HepG2 (cell line): ENCODE results near the gene HPCAL4. TPM values are rescaled to one million over a fixed set of nuclear protein-coding genes. Genes with fewer than 3 reads are reported as not detected.

ENCODE experiments used
- ATAC-seq: fragments of 200-7000 bp; cut with Tn5 transposase; 3 replicates; pipeline ENCODE4 v1.9.1; 2020; ENCODE audit warnings: mild to moderate bottlenecking, moderate library complexity
- BruUV-seq: library from RNA; stranded (reverse); fragments of 400-500 nt; replicated peaks from 2 replicates; lab custom pipeline; 2021; lab: Mats Ljungman, UMichigan
- CTCF ChIA-PET: fragments of 300-600 bp; formaldehyde crosslinking; extraction: SDS; loops from one replicate; lab custom pipeline; 2021; ENCODE audit warnings: low total read pairs, inconsistent platforms, low intra/inter-chr PET ratio; lab: Yijun Ruan, JAX
- POLR2A ChIA-PET: fragments of 350-600 bp; sonication (Branson Sonifier 250); formaldehyde crosslinking; loops from one replicate; lab custom pipeline; 2020; ENCODE audit warnings: antibody characterized with exemption, inconsistent platforms; lab: Yijun Ruan, JAX
- DNase-seq: peaks from one replicate; pipeline ENCODE4 v3.0.0-alpha.2; 2015; ENCODE audit warnings: low spot score
- FAIRE-seq: peaks from 3 replicates; lab custom pipeline; 2011; peaks lifted over from hg19 to GRCh38; lab: Jason Lieb, UNC
- H2AFZ ChIP-seq: one replicate; pipeline ENCODE4 v1.6.1; 2011; ENCODE audit warnings: low read length, inconsistent platforms
- H3K27ac ChIP-seq: fragments of 300-600 bp; 3 replicates; pipeline ENCODE4 v1.8.0; 2011; ENCODE audit warnings: mixed run types, mild to moderate bottlenecking, mixed read lengths, low read length, inconsistent platforms; ENCODE audit not compliant: insufficient read depth; ENCODE audit errors: extremely low read length
- H3K27me3 ChIP-seq, 2 experiments: fragments of 200-600 bp in 1 of 2; 2 replicates in 1 of 2; 3 replicates in 1 of 2; pipeline versions ENCODE4 v1.6.0 to v1.8.0; 2011; ENCODE audit warnings: low read length in 2 of 2, mild to moderate bottlenecking in 2 of 2, moderate library complexity in 2 of 2, inconsistent platforms in 1 of 2; ENCODE audit not compliant: insufficient read depth in 2 of 2, control insufficient read depth in 1 of 2
- H3K36me3 ChIP-seq, 2 experiments: fragments of 200-600 bp in 1 of 2; replicated peaks in 1 of 2; 2 replicates in 1 of 2; 3 replicates in 1 of 2; pipeline versions ENCODE4 v1.5.1 to v1.8.0; 2011; ENCODE audit warnings: low read length in 2 of 2, inconsistent platforms in 1 of 2; ENCODE audit not compliant: insufficient read depth in 2 of 2, control insufficient read depth in 1 of 2
- H3K4me1 ChIP-seq: 2 replicates; pipeline ENCODE4 v1.5.1; 2012; ENCODE audit warnings: low read length, inconsistent platforms; ENCODE audit not compliant: insufficient read depth
- H3K4me2 ChIP-seq: 2 replicates; pipeline ENCODE4 v1.6.0; 2011; ENCODE audit warnings: low read depth, low read length, inconsistent platforms
- H3K4me3 ChIP-seq, 3 experiments: fragments of 200-600 bp in 1 of 3; sonication (generic), shearing (Covaris generic) in 1 of 3; replicated peaks in 1 of 3; 2 replicates each; pipeline ENCODE4 v1.5.1; 2011 to 2016; ENCODE audit warnings: low read length in 3 of 3, inconsistent platforms in 2 of 3, low read depth in 2 of 3, mild to moderate bottlenecking in 2 of 3, control low read depth in 1 of 3, mixed read lengths in 1 of 3; ENCODE audit not compliant: insufficient read depth in 1 of 3
- H3K79me2 ChIP-seq: one replicate; pipeline ENCODE4 v1.6.1; 2011; ENCODE audit warnings: low read length, inconsistent platforms; ENCODE audit not compliant: insufficient read depth
- H3K9ac ChIP-seq: 2 replicates; pipeline ENCODE4 v1.6.0; 2011; ENCODE audit warnings: mild to moderate bottlenecking, low read depth, low read length, inconsistent platforms; ENCODE audit not compliant: insufficient read depth
- H3K9me3 ChIP-seq: 2 replicates; pipeline ENCODE4 v1.5.1; 2012; ENCODE audit warnings: mild to moderate bottlenecking, low read length
- H4K20me1 ChIP-seq: 2 replicates; pipeline ENCODE4 v1.6.0; 2011; ENCODE audit warnings: inconsistent platforms, mild to moderate bottlenecking, low read length, moderate library complexity; ENCODE audit not compliant: insufficient read depth
- BHLHE40 ChIP-seq: IDR thresholded peaks from 2 replicates; pipeline ENCODE4 v1.6.1; 2011; ENCODE audit warnings: low read length, improper control_type of control experiment
- FUBP1 ChIP-seq: sonication (generic); formaldehyde crosslinking; IDR thresholded peaks from 2 replicates; pipeline ENCODE4 v1.5.1; 2020; ENCODE audit warnings: missing genetic modification reagents, mild to moderate bottlenecking, borderline replicate concordance
- KDM1A ChIP-seq: IDR thresholded peaks from 2 replicates; pipeline ENCODE4 v1.6.1; 2016; ENCODE audit warnings: missing compliant biosample characterization
- NFE2L2 ChIP-seq: fragments of 150-350 bp; IDR thresholded peaks from 2 replicates; pipeline ENCODE4 v1.6.1; 2014; ENCODE audit warnings: low read length
- POLR2G ChIP-seq: fragments of 200-400 bp; formaldehyde crosslinking; IDR thresholded peaks from 2 replicates; pipeline ENCODE4 v1.6.1; 2018; ENCODE audit warnings: mild to moderate bottlenecking, low read depth, low read length, moderate library complexity
- RFX3 ChIP-seq: IDR thresholded peaks from 2 replicates; pipeline ENCODE4 v1.6.1; 2016; ENCODE audit warnings: missing biosample characterization, missing genetic modification reagents
- SAP130 ChIP-seq: IDR thresholded peaks from 2 replicates; pipeline ENCODE4 v1.6.1; 2016; ENCODE audit warnings: low read depth
- SRSF4 ChIP-seq: fragments of 200-400 bp; formaldehyde crosslinking; IDR thresholded peaks from one replicate; pipeline ENCODE4 v1.6.1; 2018; ENCODE audit warnings: mild to moderate bottlenecking, low read depth, low read length, moderate library complexity; ENCODE audit not compliant: poor library complexity, severe bottlenecking
- THAP7 ChIP-seq: sonication (generic); formaldehyde crosslinking; IDR thresholded peaks from 2 replicates; pipeline ENCODE4 v1.8.1; 2023; ENCODE audit warnings: mild to moderate bottlenecking, missing genetic modification reagents
- U2AF2 ChIP-seq: fragments of 200-400 bp; formaldehyde crosslinking; IDR thresholded peaks from 2 replicates; pipeline ENCODE4 v1.6.1; 2017; ENCODE audit warnings: low read depth, mild to moderate bottlenecking, low read length
- ZBTB3 ChIP-seq: sonication (generic); formaldehyde crosslinking; IDR thresholded peaks from 2 replicates; pipeline ENCODE4 v1.4.0; 2020; ENCODE audit warnings: low read depth, mild to moderate bottlenecking, moderate library complexity, missing genetic modification reagents, borderline replicate concordance
- ZNF468 ChIP-seq: sonication (generic); formaldehyde crosslinking; IDR thresholded peaks from 2 replicates; pipeline ENCODE4 v1.8.0; 2022; ENCODE audit warnings: mild to moderate bottlenecking, moderate library complexity, missing genetic modification reagents
- ZNF616 ChIP-seq: sonication (generic); formaldehyde crosslinking; IDR thresholded peaks from 2 replicates; pipeline ENCODE4 v1.5.0; 2020; ENCODE audit warnings: low read depth, mild to moderate bottlenecking, missing genetic modification reagents
- ZNF792 ChIP-seq: IDR thresholded peaks from 2 replicates; pipeline ENCODE4 v1.6.1; 2016
- ZNF839 ChIP-seq: sonication (generic); formaldehyde crosslinking; IDR thresholded peaks from 2 replicates; pipeline ENCODE4 v1.4.0; 2020; ENCODE audit warnings: missing genetic modification reagents, mild to moderate bottlenecking, borderline replicate concordance
- WGBS: methylation state at CpG from one replicate; pipeline ENCODE4 v1.1.6; 2017; ENCODE audit warnings: low lambda C conversion rate; 5-methylcytosine and 5-hydroxymethylcytosine counted together
- in situ Hi-C: cut with HindIII; loops from 2 replicates; pipeline ENCODE4 v1.10.0; 2017; ENCODE audit warnings: low pct_unique_long_range_greater_than_20kb; ENCODE audit not compliant: extremely low pct_ligation_motif_present
- intact Hi-C: fragments of 100-400 bp; cut with micrococcal nuclease; formaldehyde crosslinking; loops from one replicate; pipeline ENCODE4 v1.10.0; 2022; ENCODE audit not compliant: unreplicated experiment
- polyA plus RNA-seq, 8 experiments: library from polyadenylated mRNA; depleted of rRNA in 3 of 8; stranded (reverse) in 7 of 8; unstranded in 1 of 8; fragments of >200 nt; fragmentation: Illumina TruSeq in 4 of 8; extraction: Trizol in 4 of 8; gene quantifications; 2 replicates each; pipeline versions ENCODE4 v1.2.1 to v1.2.3, GENCODE V29; 2011 to 2016; ENCODE audit warnings: low read depth in 4 of 8, missing spikeins in 1 of 8, mixed read lengths in 1 of 8; ENCODE audit not compliant: insufficient read depth in 1 of 8
- total RNA-seq, 5 experiments: library from RNA; depleted of rRNA; stranded (reverse); fragments of >200 nt; fragmentation: Illumina TruSeq; extraction: Trizol; gene quantifications; 2 replicates each; pipeline ENCODE4 v1.2.3, GENCODE V29; 2016; ENCODE audit warnings: low read depth in 1 of 5
- TF ChIP-seq, protein P1 (sequence below): IDR thresholded peaks from 2 replicates; pipeline ENCODE4 v1.6.1; 2016; ENCODE audit warnings: missing genetic modification reagents, missing compliant biosample characterization
- TF ChIP-seq, protein P2 (sequence below): sonication (generic); IDR thresholded peaks from 2 replicates; pipeline ENCODE4 v1.6.1; 2016; ENCODE audit warnings: low read depth, borderline replicate concordance

Gene HPCAL4
- total and polyA plus RNA-seq, 2 of the 13 experiments (the other 11 are each of a cell fraction or from before 2014, with no cell fraction given) = not detected

GRCh38 chr1:39637361-39637760 lies 53.9 kb downstream of the HPCAL4 start (continued):
- TF ChIP-seq, protein P1, sequence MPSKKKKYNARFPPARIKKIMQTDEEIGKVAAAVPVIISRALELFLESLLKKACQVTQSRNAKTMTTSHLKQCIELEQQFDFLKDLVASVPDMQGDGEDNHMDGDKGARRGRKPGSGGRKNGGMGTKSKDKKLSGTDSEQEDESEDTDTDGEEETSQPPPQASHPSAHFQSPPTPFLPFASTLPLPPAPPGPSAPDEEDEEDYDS (CRISPR knock-in tag) = no peak
- TF ChIP-seq ZBTB3 (CRISPR knock-in tag) (no peak), THAP7 (CRISPR knock-in tag) (no peak), POLR2G (no peak)

DNA sequence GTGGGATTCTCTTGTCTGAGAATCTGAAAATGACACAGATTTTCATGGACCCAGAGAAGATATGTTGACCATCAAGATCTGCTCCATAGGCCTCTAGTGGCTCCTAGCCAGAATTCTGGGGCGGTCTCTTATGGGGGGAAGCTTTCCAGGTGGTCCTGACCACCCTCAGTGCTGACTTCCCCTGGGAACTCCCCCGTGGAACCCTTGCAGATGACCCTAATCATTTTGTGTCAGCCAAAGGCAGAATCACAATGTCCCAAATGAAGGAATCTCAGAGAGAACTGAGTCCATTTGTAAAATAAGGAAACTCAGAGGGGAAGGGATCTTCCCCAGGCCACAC lies 55.4 kb downstream of the HPCAL4 start:
- Histone ChIP-seq H3K36me3 (no peaks in the 10 kb centered on the region), H3K27me3 (peaks cover 1 to 63% of the 10 kb centered on the region in 2 experiments; a peak in 4 of 5 replicates), H3K79me2 (no peaks in the 10 kb centered on the region), H3K4me2 (no peak overlapping the region)
- no peak for FAIRE-seq
- CTCF ChIA-PET = no interaction called here
- TF ChIP-seq KDM1A (CRISPR knock-in tag) (no peak), SRSF4 (no peak), FUBP1 (CRISPR knock-in tag) (no peak), ZNF839 (CRISPR knock-in tag) (no peak), BHLHE40 (no peak), U2AF2 (no peak), ZNF792 (no peak), ZNF616 (no peak), ZNF468 (no peak), RFX3 (CRISPR knock-in tag) (no peak), NFE2L2 (no peak), SAP130 (no peak)
- TF ChIP-seq, protein P2, sequence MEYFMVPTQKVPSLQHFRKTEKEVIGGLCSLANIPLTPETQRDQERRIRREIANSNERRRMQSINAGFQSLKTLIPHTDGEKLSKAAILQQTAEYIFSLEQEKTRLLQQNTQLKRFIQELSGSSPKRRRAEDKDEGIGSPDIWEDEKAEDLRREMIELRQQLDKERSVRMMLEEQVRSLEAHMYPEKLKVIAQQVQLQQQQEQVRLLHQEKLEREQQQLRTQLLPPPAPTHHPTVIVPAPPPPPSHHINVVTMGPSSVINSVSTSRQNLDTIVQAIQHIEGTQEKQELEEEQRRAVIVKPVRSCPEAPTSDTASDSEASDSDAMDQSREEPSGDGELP = no peak
- TF ChIP-seq, all 625 proteins: peak for 0
- Histone ChIP-seq H2AFZ (no peak overlapping the region), H3K4me1 (no peaks in the 10 kb centered on the region), H4K20me1 (no peaks in the 10 kb centered on the region), H3K27ac (no peak overlapping the region), H3K9ac (no peak overlapping the region), H3K4me3 (no peak overlapping the region), H3K9me3 (no peaks in the 10 kb centered on the region)
- POLR2A ChIA-PET = no interaction called here
- in situ Hi-C loops (no loop called here), intact Hi-C loops (no loop called here)
- 0% methylated on average over 2 of the region's 2 CpGs for WGBS
- no peak for ATAC-seq
- no peak for DNase-seq
- BruUV-seq = no TSS peak
